Measurements from ENCODE around the gene PRKN. TPM values are rescaled to one million over a fixed set of nuclear protein-coding genes. Genes with fewer than 3 reads are reported as not detected.

Gene PRKN
- total RNA-seq, 1 experiment from 2014 or later: 0.34 TPM

GRCh38 chr6:161956082-161956481, 771.5 kb downstream of the PRKN start:
- no peaks in the 10 kb centered on the region for H3K4me1 ChIP-seq
- Mint-ChIP-seq H3K36me3 (ENCODE audit: insufficient read depth, unreplicated experiment) (no peaks in the 10 kb centered on the region), H3K9me3 (ENCODE audit: unreplicated experiment) (peaks cover under 1% of the 10 kb centered on the region), H3K4me1 (ENCODE audit: low read depth, unreplicated experiment) (no peaks in the 10 kb centered on the region), H3K4me3 (ENCODE audit: unreplicated experiment) (no peak overlapping the region), H3K27ac (ENCODE audit: unreplicated experiment) (no peak overlapping the region), H3K27me3 (ENCODE audit: insufficient read depth, unreplicated experiment) (peaks cover 1% of the 10 kb centered on the region)
- intact Hi-C loops (cut with micrococcal nuclease; ENCODE audit: unreplicated experiment): no loop called here
- no peak overlapping the region for H3K4me3 ChIP-seq (ENCODE audit: low read depth, low read length)
- no peaks in the 10 kb centered on the region for H3K36me3 ChIP-seq (ENCODE audit: control insufficient read depth, insufficient read depth, low read length)
- TF ChIP-seq, protein P1, sequence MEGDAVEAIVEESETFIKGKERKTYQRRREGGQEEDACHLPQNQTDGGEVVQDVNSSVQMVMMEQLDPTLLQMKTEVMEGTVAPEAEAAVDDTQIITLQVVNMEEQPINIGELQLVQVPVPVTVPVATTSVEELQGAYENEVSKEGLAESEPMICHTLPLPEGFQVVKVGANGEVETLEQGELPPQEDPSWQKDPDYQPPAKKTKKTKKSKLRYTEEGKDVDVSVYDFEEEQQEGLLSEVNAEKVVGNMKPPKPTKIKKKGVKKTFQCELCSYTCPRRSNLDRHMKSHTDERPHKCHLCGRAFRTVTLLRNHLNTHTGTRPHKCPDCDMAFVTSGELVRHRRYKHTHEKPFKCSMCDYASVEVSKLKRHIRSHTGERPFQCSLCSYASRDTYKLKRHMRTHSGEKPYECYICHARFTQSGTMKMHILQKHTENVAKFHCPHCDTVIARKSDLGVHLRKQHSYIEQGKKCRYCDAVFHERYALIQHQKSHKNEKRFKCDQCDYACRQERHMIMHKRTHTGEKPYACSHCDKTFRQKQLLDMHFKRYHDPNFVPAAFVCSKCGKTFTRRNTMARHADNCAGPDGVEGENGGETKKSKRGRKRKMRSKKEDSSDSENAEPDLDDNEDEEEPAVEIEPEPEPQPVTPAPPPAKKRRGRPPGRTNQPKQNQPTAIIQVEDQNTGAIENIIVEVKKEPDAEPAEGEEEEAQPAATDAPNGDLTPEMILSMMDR (IDR thresholded peaks at IDR 0.05; ENCODE audit: insufficient read depth in 1 of 2, low read depth in 1 of 2, low read length in 1 of 2, severe bottlenecking in 1 of 2, unreplicated experiment in 1 of 2): no peak
- CTCF ChIA-PET: no interaction called here
- BruUV-seq (replicated peaks): no TSS peak
- POLR2A ChIA-PET: no interaction called here
- H3K9me3 ChIP-seq: no peaks in the 10 kb centered on the region
- no peaks in the 10 kb centered on the region for H3K27me3 ChIP-seq (replicated peaks; ENCODE audit: control insufficient read depth, insufficient read depth, low read length)
- DNase-seq: no peak

DNA sequence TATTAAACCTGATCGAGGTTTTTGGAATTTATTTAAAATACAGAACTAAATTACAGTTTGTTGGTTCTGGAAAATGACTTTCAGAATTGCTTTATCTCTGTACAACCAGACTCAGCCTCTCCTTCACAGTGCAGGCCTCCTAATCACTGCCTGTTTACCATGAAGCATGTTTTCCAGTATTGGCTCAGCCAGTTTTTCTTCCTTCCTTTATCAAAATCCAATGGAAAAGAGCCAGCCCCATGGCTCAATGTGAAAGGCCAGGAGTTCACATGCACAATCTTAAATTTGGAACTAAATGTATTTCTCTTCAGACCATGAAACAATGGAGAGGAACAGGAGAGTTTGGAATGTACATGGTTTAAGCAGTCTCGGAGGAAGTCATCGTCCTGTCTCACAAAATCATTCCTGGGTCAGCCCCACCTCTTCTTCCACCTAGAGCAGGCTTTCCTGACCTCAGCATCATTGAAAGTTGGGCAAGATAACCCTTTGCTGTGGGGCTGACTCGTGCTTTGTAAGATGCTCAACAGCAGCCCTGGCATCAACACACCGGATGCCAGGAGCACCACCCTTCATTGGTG, 772.8 kb downstream of the PRKN start:
- TF ChIP-seq, protein P1 (IDR thresholded peaks at IDR 0.05; ENCODE audit: insufficient read depth in 1 of 2, low read depth in 1 of 2, low read length in 1 of 2, severe bottlenecking in 1 of 2, unreplicated experiment in 1 of 2): no peak

DNA sequence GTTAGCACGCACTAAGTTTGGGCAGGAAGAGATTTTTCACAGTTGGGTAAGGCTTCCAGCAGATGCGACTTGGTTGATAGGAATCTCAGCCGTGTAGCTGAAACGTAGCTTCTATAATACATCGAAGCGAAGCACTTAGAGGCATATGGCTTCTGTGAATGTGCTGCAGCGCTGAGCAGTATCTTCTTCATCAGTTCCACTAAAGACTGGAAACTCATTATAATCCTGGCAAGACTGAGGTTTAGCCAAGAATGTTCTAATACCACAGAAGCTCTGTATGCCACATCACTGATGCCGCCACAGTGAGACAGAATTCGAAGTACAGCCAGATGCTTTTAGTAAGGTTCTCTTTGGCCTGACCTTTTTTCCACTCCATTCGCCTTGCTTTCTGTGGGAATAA, 773.5 kb downstream of the PRKN start:
- no peak overlapping the region for H3K4me3 ChIP-seq (ENCODE audit: low read depth, low read length)
- CTCF ChIA-PET: no interaction called here
- H3K27me3 Mint-ChIP-seq (ENCODE audit: insufficient read depth, unreplicated experiment): no peaks in the 10 kb centered on the region
- BruUV-seq (replicated peaks): no TSS peak
- H3K4me1 Mint-ChIP-seq (ENCODE audit: low read depth, unreplicated experiment): no peaks in the 10 kb centered on the region
- no peaks in the 10 kb centered on the region for H3K9me3 ChIP-seq
- intact Hi-C loops (cut with micrococcal nuclease; ENCODE audit: unreplicated experiment): no loop called here
- H3K27me3 ChIP-seq (replicated peaks; ENCODE audit: control insufficient read depth, insufficient read depth, low read length): no peaks in the 10 kb centered on the region
- TF ChIP-seq, protein P1 (IDR thresholded peaks at IDR 0.05; ENCODE audit: insufficient read depth in 1 of 2, low read depth in 1 of 2, low read length in 1 of 2, severe bottlenecking in 1 of 2, unreplicated experiment in 1 of 2): no peak
- H3K36me3 Mint-ChIP-seq (ENCODE audit: insufficient read depth, unreplicated experiment): peaks cover 5% of the 10 kb centered on the region
- H3K27ac Mint-ChIP-seq (ENCODE audit: unreplicated experiment): no peak overlapping the region
- no peak overlapping the region for H3K4me3 Mint-ChIP-seq (ENCODE audit: unreplicated experiment)
- POLR2A ChIA-PET: no interaction called here
- peaks cover 10% of the 10 kb centered on the region for H3K9me3 Mint-ChIP-seq (ENCODE audit: unreplicated experiment)
- DNase-seq: no peak
- no peaks in the 10 kb centered on the region for H3K4me1 ChIP-seq
- H3K36me3 ChIP-seq (ENCODE audit: control insufficient read depth, insufficient read depth, low read length): no peaks in the 10 kb centered on the region

More for the DNA sequence above, 772.8 kb downstream of the PRKN start:
- peaks cover 10% of the 10 kb centered on the region for H3K9me3 Mint-ChIP-seq (ENCODE audit: unreplicated experiment)
- POLR2A ChIA-PET: no interaction called here
- no peak overlapping the region for H3K4me3 Mint-ChIP-seq (ENCODE audit: unreplicated experiment)
- intact Hi-C loops (cut with micrococcal nuclease; ENCODE audit: unreplicated experiment): no loop called here
- peaks cover 5% of the 10 kb centered on the region for H3K36me3 Mint-ChIP-seq (ENCODE audit: insufficient read depth, unreplicated experiment)
- H3K36me3 ChIP-seq (ENCODE audit: control insufficient read depth, insufficient read depth, low read length): no peaks in the 10 kb centered on the region
- no peak overlapping the region for H3K4me3 ChIP-seq (ENCODE audit: low read depth, low read length)
- H3K27me3 ChIP-seq (replicated peaks; ENCODE audit: control insufficient read depth, insufficient read depth, low read length): no peaks in the 10 kb centered on the region
- H3K27me3 Mint-ChIP-seq (ENCODE audit: insufficient read depth, unreplicated experiment): no peaks in the 10 kb centered on the region
- no peaks in the 10 kb centered on the region for H3K4me1 Mint-ChIP-seq (ENCODE audit: low read depth, unreplicated experiment)
- CTCF ChIA-PET: no interaction called here
- H3K9me3 ChIP-seq: no peaks in the 10 kb centered on the region
- no peak overlapping the region for H3K27ac Mint-ChIP-seq (ENCODE audit: unreplicated experiment)
- no peaks in the 10 kb centered on the region for H3K4me1 ChIP-seq
- BruUV-seq (replicated peaks): no TSS peak
- DNase-seq: no peak
